HCT116 (cell line): ENCODE measurements around the gene PLAGL1. TPM values are rescaled to one million over a fixed set of nuclear protein-coding genes. Genes with fewer than 3 reads are reported as not detected.
"Not testable (repeated sequence)": the region's sequence is repeated elsewhere in the genome, so short reads cannot be mapped to it uniquely, and the experiment has no call there.

Experiments
- ATAC-seq: fragments of 200-7000 bp; cut with Tn5 transposase; 2 replicates; pipeline ENCODE4 v1.9.1; 2020; ENCODE audit warnings: mild to moderate bottlenecking, moderate library complexity
- BruUV-seq: library from RNA; stranded (reverse); fragments of 400-500 nt; replicated peaks from 2 replicates; lab custom pipeline; 2021; lab: Mats Ljungman, UMichigan
- CTCF ChIA-PET: fragments of 300-600 bp; sonication (Branson Sonifier 250); formaldehyde crosslinking; loops from one replicate; lab custom pipeline; 2021; ENCODE audit warnings: antibody characterized with exemption; lab: Charles Lee
- POLR2A ChIA-PET: fragments of 300-600, 350-600 bp; sonication (Branson Sonifier 250); formaldehyde crosslinking; loops from one replicate; lab custom pipeline; 2021; ENCODE audit warnings: antibody characterized with exemption; lab: Charles Lee
- RAD21 ChIA-PET, 2 experiments: fragments of 300-600 bp; sonication (Branson Sonifier 250); formaldehyde crosslinking; loops; one replicate each; lab custom pipeline; 2023; ENCODE audit warnings: low total read pairs in 2 of 2; ENCODE audit not compliant: uncharacterized antibody in 2 of 2, unreplicated experiment in 2 of 2, low non-redundant PET in 1 of 2; lab: Charles Lee
- DNase-seq: peaks from one replicate; pipeline ENCODE4 v3.0.0-alpha.2; 2010; ENCODE audit warnings: low read depth, low spot score
- H2AFZ ChIP-seq: fragments of 200-600 bp; shearing (Covaris generic), sonication (generic); 2 replicates; pipeline ENCODE4 v1.6.1; 2017; ENCODE audit warnings: low read depth, mixed run types, mixed read lengths, antibody characterized with exemption, low read length; ENCODE audit not compliant: poor library complexity, severe bottlenecking
- H3K27ac ChIP-seq: 2 replicates; pipeline ENCODE4 v1.5.1; 2012; ENCODE audit warnings: low read depth, low read length
- H3K27me3 ChIP-seq: fragments of 200-600 bp; sonication (generic); 2 replicates; pipeline ENCODE4 v1.6.1; 2016; ENCODE audit warnings: mixed run types, low read length, mixed read lengths; ENCODE audit not compliant: insufficient read depth
- H3K36me3 ChIP-seq, 2 experiments: fragments of 200-500 bp in 1 of 2; fragments of 200-600 bp in 1 of 2; sonication (Bioruptor generic) in 1 of 2; sonication (generic) in 1 of 2; 2 replicates each; pipeline versions ENCODE4 v1.5.1 to v1.6.1; 2014 to 2016; ENCODE audit warnings: low read length in 2 of 2, inconsistent platforms in 1 of 2, mixed read lengths in 1 of 2, mixed run types in 1 of 2; ENCODE audit not compliant: insufficient read depth in 2 of 2, control insufficient read depth in 1 of 2
- H3K4me1 ChIP-seq, 2 experiments: fragments of 200-600 bp in 1 of 2; sonication (generic) in 1 of 2; 2 replicates each; pipeline versions ENCODE4 v1.5.1 to v1.6.1; 2012 to 2017; ENCODE audit warnings: low read length in 2 of 2, inconsistent platforms in 1 of 2, mild to moderate bottlenecking in 1 of 2, mixed read lengths in 1 of 2, mixed run types in 1 of 2, moderate library complexity in 1 of 2; ENCODE audit not compliant: insufficient read depth in 2 of 2, control insufficient read depth in 1 of 2
- H3K4me2 ChIP-seq: fragments of 200-600 bp; sonication (generic); 2 replicates; pipeline ENCODE4 v1.6.1; 2017; ENCODE audit warnings: mixed run types, low read length, mixed read lengths
- H3K4me3 ChIP-seq, 2 experiments: fragments of 200-600 bp in 1 of 2; sonication (generic) in 1 of 2; replicated peaks in 1 of 2; 2 replicates each; pipeline ENCODE4 v1.5.1; 2011 to 2016; ENCODE audit warnings: low read length in 2 of 2, control low read depth in 1 of 2, low read depth in 1 of 2, mild to moderate bottlenecking in 1 of 2, mixed read lengths in 1 of 2, mixed run types in 1 of 2
- H3K79me2 ChIP-seq: fragments of 200-600 bp; sonication (generic); 2 replicates; pipeline ENCODE4 v1.6.1; 2017; ENCODE audit warnings: mild to moderate bottlenecking, mixed run types, low read length, moderate library complexity, mixed read lengths; ENCODE audit not compliant: insufficient read depth
- H3K9ac ChIP-seq: fragments of 200-600 bp; sonication (generic); 2 replicates; pipeline ENCODE4 v1.6.1; 2016; ENCODE audit warnings: low read length, mixed read lengths
- H3K9me2 ChIP-seq: fragments of 200-600 bp; sonication (generic), shearing (Covaris generic); 2 replicates; pipeline ENCODE4 v1.6.1; 2017; ENCODE audit warnings: mixed run types, mild to moderate bottlenecking, moderate library complexity; ENCODE audit not compliant: insufficient read depth
- H3K9me3 ChIP-seq, 2 experiments: fragments of 200-500 bp in 1 of 2; fragments of 200-600 bp in 1 of 2; sonication (Bioruptor generic) in 1 of 2; sonication (generic) in 1 of 2; 2 replicates each; pipeline ENCODE4 v1.6.1; 2014 to 2017; ENCODE audit warnings: low read length in 2 of 2, mixed read lengths in 2 of 2, inconsistent platforms in 1 of 2, low read depth in 1 of 2, mild to moderate bottlenecking in 1 of 2, mixed run types in 1 of 2, moderate library complexity in 1 of 2; ENCODE audit not compliant: control insufficient read depth in 1 of 2, insufficient read depth in 1 of 2
- H4K20me1 ChIP-seq: fragments of 200-600 bp; sonication (generic), shearing (Covaris generic); 2 replicates; pipeline ENCODE4 v1.6.1; 2017; ENCODE audit warnings: mixed run types, mild to moderate bottlenecking, moderate library complexity; ENCODE audit not compliant: insufficient read depth
- CEBPB ChIP-seq: IDR thresholded peaks from 2 replicates; pipeline ENCODE4 v1.6.1; 2012; ENCODE audit warnings: low read depth
- EZH2phosphoT487 ChIP-seq: fragments of 200-600 bp; IDR thresholded peaks from 2 replicates; pipeline ENCODE4 v1.6.1; 2018; ENCODE audit warnings: antibody characterized with exemption, borderline replicate concordance
- RAD21 ChIP-seq: IDR thresholded peaks from 2 replicates; pipeline ENCODE4 v1.6.1; 2012; ENCODE audit warnings: low read depth, mild to moderate bottlenecking
- intact Hi-C: fragments of 100-400 bp; cut with micrococcal nuclease; formaldehyde crosslinking; loops from 2 replicates; pipeline ENCODE4 v1.10.0; 2022
- total RNA-seq: library from RNA; stranded (reverse); gene quantifications from one replicate; pipeline ENCODE4 v1.2.1, GENCODE V29; 2021; ENCODE audit not compliant: unreplicated experiment
- TF ChIP-seq, protein P1 (sequence below), 3 experiments: fragments of 200-600 bp in 1 of 3; sonication (generic) in 1 of 3; IDR thresholded peaks in 2 of 3; conservative IDR thresholded peaks in 1 of 3; 2 replicates each; pipeline ENCODE4 v1.5.1; 2012 to 2017; ENCODE audit warnings: low read depth in 2 of 3, low read length in 2 of 3, antibody characterized with exemption in 1 of 3, borderline replicate concordance in 1 of 3, control low read depth in 1 of 3, mild to moderate bottlenecking in 1 of 3, mixed read lengths in 1 of 3, mixed run types in 1 of 3, moderate library complexity in 1 of 3; ENCODE audit not compliant: insufficient read depth in 1 of 3

PLAGL1 gene
- total RNA-seq, 1 experiment from 2014 or later = 35.6 TPM

- no peaks in the 10 kb centered on the region for H3K9me3 ChIP-seq
- no peak overlapping the region for H3K4me3 ChIP-seq
- intact Hi-C loops = no loop called here
- H3K27me3 ChIP-seq = no peaks in the 10 kb centered on the region
- H3K9me2 ChIP-seq = no peaks in the 10 kb centered on the region
- no peaks in the 10 kb centered on the region for H3K79me2 ChIP-seq
- H3K4me2 ChIP-seq = no peak overlapping the region
- POLR2A ChIA-PET = no interaction called here
- RAD21 ChIA-PET = no interaction called here
- H3K4me1 ChIP-seq = no peaks in the 10 kb centered on the region
- H2AFZ ChIP-seq = no peak overlapping the region
- no TSS peak for BruUV-seq
- DNase-seq (no peak), ATAC-seq (no peak)
- CTCF ChIA-PET = no interaction called here
- H3K27ac ChIP-seq = no peak overlapping the region
- TF ChIP-seq CEBPB (no peak), EZH2phosphoT487 (no peak), RAD21 (no peak)
- TF ChIP-seq, protein P1, sequence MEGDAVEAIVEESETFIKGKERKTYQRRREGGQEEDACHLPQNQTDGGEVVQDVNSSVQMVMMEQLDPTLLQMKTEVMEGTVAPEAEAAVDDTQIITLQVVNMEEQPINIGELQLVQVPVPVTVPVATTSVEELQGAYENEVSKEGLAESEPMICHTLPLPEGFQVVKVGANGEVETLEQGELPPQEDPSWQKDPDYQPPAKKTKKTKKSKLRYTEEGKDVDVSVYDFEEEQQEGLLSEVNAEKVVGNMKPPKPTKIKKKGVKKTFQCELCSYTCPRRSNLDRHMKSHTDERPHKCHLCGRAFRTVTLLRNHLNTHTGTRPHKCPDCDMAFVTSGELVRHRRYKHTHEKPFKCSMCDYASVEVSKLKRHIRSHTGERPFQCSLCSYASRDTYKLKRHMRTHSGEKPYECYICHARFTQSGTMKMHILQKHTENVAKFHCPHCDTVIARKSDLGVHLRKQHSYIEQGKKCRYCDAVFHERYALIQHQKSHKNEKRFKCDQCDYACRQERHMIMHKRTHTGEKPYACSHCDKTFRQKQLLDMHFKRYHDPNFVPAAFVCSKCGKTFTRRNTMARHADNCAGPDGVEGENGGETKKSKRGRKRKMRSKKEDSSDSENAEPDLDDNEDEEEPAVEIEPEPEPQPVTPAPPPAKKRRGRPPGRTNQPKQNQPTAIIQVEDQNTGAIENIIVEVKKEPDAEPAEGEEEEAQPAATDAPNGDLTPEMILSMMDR (IDR thresholded peaks at IDR 0.05 in 2 of 3, conservative IDR thresholded peaks at IDR 0.05 in 1 of 3; ENCODE audit: borderline replicate concordance in 1 of 3, insufficient read depth in 1 of 3, low read depth in 2 of 3, low read length in 2 of 3) = no peak
- no peaks in the 10 kb centered on the region for H3K36me3 ChIP-seq
- no peak overlapping the region for H3K9ac ChIP-seq
- no peaks in the 10 kb centered on the region for H4K20me1 ChIP-seq
Measured at GRCh38 chr6:143928853-143929252, 79.2 kb downstream of the PLAGL1 start.

DNA sequence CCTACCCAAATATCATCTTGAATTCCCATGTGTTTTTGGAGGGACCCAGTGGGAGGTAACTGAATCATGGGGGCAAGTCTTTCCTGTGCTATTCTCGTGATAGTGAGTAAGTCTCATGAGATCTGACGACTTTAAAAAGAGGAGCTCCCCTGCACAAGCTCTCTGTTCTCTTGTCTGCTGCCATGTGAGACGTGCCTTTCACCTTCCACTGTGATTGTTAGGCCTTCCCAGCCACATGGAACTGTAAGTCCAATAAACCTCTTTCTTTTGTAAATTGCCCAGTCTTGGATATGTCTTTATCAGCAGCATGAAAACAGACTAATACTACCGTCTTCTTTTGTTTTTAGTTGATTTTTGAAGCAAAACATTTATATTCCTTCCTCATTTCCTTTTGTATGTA, 91.0 kb downstream of the PLAGL1 start:
- not testable (repeated sequence) for H3K4me1 ChIP-seq

More for the DNA sequence above, 91.0 kb downstream of the PLAGL1 start:
- H3K9me3 ChIP-seq, DNase-seq, BruUV-seq, H3K4me3 ChIP-seq, H3K79me2 ChIP-seq, H3K27ac ChIP-seq, ATAC-seq, intact Hi-C loops, RAD21 ChIA-PET, H3K9ac ChIP-seq, H2AFZ ChIP-seq, H3K36me3 ChIP-seq, H3K4me2 ChIP-seq, POLR2A ChIA-PET, H4K20me1 ChIP-seq, H3K27me3 ChIP-seq, CTCF ChIA-PET, H3K9me2 ChIP-seq: not testable (repeated sequence)
